DOHH2 (cell line): ENCODE data around the gene GTF2H3.

Source experiments
- H3F3A ChIP-seq: fragments of 200-600 bp; sonication (generic), shearing (Covaris generic); 2 replicates; pipeline ENCODE4 v1.6.0; 2016; ENCODE audit warnings: antibody characterized with exemption, mild to moderate bottlenecking; ENCODE audit not compliant: control insufficient read depth, insufficient read depth
- H3K27ac ChIP-seq: fragments of 200-600 bp; sonication (generic); 2 replicates; pipeline ENCODE4 v1.5.1; 2014; ENCODE audit warnings: low read depth, mild to moderate bottlenecking, low read length, moderate library complexity
- H3K27me3 ChIP-seq: fragments of 200-600 bp; sonication (generic); 2 replicates; pipeline ENCODE4 v1.6.1; 2014; ENCODE audit warnings: mild to moderate bottlenecking, low read length, mixed read lengths; ENCODE audit not compliant: control insufficient read depth
- H3K36me3 ChIP-seq: fragments of 200-600 bp; sonication (generic); 2 replicates; pipeline ENCODE4 v1.6.1; 2014; ENCODE audit warnings: mild to moderate bottlenecking, low read length, moderate library complexity, mixed read lengths; ENCODE audit not compliant: control insufficient read depth
- H3K4me1 ChIP-seq: fragments of 200-600 bp; sonication (generic); 2 replicates; pipeline ENCODE4 v1.6.1; 2014; ENCODE audit warnings: mild to moderate bottlenecking, low read length, mixed read lengths; ENCODE audit not compliant: control insufficient read depth
- H3K4me2 ChIP-seq: fragments of 200-600 bp; sonication (generic); 2 replicates; pipeline ENCODE4 v1.6.0; 2014; ENCODE audit warnings: mild to moderate bottlenecking, low read length, moderate library complexity
- H3K4me3 ChIP-seq: fragments of 200-600 bp; sonication (generic); 2 replicates; pipeline ENCODE4 v1.5.1; 2014; ENCODE audit warnings: mild to moderate bottlenecking, low read length, mixed read lengths
- H3K79me2 ChIP-seq: fragments of 200-600 bp; sonication (generic); 2 replicates; pipeline ENCODE4 v1.6.1; 2014; ENCODE audit warnings: mild to moderate bottlenecking, low read length, mixed read lengths; ENCODE audit not compliant: control insufficient read depth
- H3K9me2 ChIP-seq: fragments of 200-600 bp; sonication (generic); replicated peaks from 2 replicates; pipeline ENCODE4 v1.6.1; 2014; ENCODE audit warnings: mild to moderate bottlenecking, low read length, mixed read lengths; ENCODE audit not compliant: control insufficient read depth
- H3K9me3 ChIP-seq: fragments of 200-600 bp; sonication (generic); 2 replicates; pipeline ENCODE4 v1.6.1; 2014; ENCODE audit warnings: antibody characterized with exemption, low read length, mixed read lengths; ENCODE audit not compliant: control insufficient read depth, insufficient read depth
- H4K20me1 ChIP-seq: fragments of 200-600 bp; sonication (generic); 2 replicates; pipeline ENCODE4 v1.6.0; 2014; ENCODE audit warnings: low read depth, mild to moderate bottlenecking, antibody characterized with exemption, low read length, moderate library complexity; ENCODE audit not compliant: control insufficient read depth, insufficient read depth
- EZH2phosphoT487 ChIP-seq: fragments of 200-600 bp; sonication (generic); IDR thresholded peaks from 2 replicates; pipeline ENCODE4 v1.6.1; 2017; ENCODE audit warnings: borderline replicate concordance, mild to moderate bottlenecking, antibody characterized with exemption, low read length, moderate library complexity, mixed read lengths

Gene GTF2H3

DNA sequence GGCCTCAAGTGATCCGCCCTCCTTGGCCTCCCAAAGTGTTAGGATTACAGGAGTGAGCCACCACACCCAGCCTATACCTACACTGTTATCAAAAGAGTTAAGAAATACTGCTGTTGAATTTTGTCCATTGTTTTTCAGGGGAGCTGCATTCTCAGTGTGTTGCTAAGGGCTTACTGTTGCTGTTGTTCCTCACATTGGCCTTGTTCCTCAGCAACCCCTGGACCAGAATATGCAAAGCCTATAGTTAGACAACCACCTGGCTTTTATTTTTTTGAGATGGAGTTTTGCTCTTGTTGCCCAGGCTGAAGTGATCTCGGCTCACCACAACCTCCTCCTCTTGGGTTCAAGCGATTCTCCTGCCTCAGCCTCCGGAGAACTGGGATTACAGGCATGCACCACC, 73.8 kb downstream of the GTF2H3 start:
- TF ChIP-seq EZH2phosphoT487: no peak

More for the DNA sequence above, 73.8 kb downstream of the GTF2H3 start:
- Histone ChIP-seq H3K36me3 (peaks cover 2% of the 10 kb centered on the region), H3K4me3 (no peak overlapping the region), H3K9me3 (no peaks in the 10 kb centered on the region), H3K9me2 (no peaks in the 10 kb centered on the region), H3F3A (no peaks in the 10 kb centered on the region), H3K4me2 (no peak overlapping the region), H4K20me1 (no peaks in the 10 kb centered on the region), H3K4me1 (peaks cover 7% of the 10 kb centered on the region), H3K27ac (no peak overlapping the region), H3K79me2 (peaks cover 3% of the 10 kb centered on the region), H3K27me3 (no peaks in the 10 kb centered on the region)
